H9 (cell line): ENCODE measurements around the gene MSI2. TPM values are rescaled to one million over a fixed set of nuclear protein-coding genes. Genes with fewer than 3 reads are reported as not detected.
A peak's percentile ranks its signal among the peaks of the same experiment; 100 is the strongest.

Experiments used
- DNase-seq: peaks from one replicate; pipeline ENCODE4 v3.0.0-alpha.2; 2017
- H2AFZ ChIP-seq: one replicate; pipeline ENCODE4 v1.6.1; 2013; ENCODE audit warnings: mild to moderate bottlenecking, low read length, control low read depth, moderate library complexity
- H2AK5ac ChIP-seq: 2 replicates; pipeline ENCODE4 v1.6.1; 2013; ENCODE audit warnings: low read length, control low read depth, mixed read lengths; ENCODE audit not compliant: insufficient read length
- H2BK120ac ChIP-seq: one replicate; pipeline ENCODE4 v1.6.1; 2013; ENCODE audit warnings: low read depth, mild to moderate bottlenecking, low read length, control low read depth, inconsistent platforms; ENCODE audit not compliant: poor library complexity, severe bottlenecking
- H2BK12ac ChIP-seq: 2 replicates; pipeline ENCODE4 v1.6.1; 2013; ENCODE audit warnings: low read length, control low read depth, mixed read lengths, low read depth; ENCODE audit not compliant: insufficient read length
- H2BK15ac ChIP-seq: 2 replicates; pipeline ENCODE4 v1.6.1; 2013; ENCODE audit warnings: low read depth, low read length, control low read depth
- H2BK20ac ChIP-seq: one replicate; pipeline ENCODE4 v1.6.1; 2013; ENCODE audit warnings: low read depth, mild to moderate bottlenecking, low read length, control low read depth, inconsistent platforms; ENCODE audit not compliant: poor library complexity, severe bottlenecking
- H2BK5ac ChIP-seq: 2 replicates; pipeline ENCODE4 v1.6.1; 2013; ENCODE audit warnings: low read length, control low read depth, mixed read lengths; ENCODE audit not compliant: insufficient read length
- H3K14ac ChIP-seq: 2 replicates; pipeline ENCODE4 v1.6.1; 2013; ENCODE audit warnings: low read length, control low read depth; ENCODE audit not compliant: insufficient read depth
- H3K18ac ChIP-seq: 2 replicates; pipeline ENCODE4 v1.6.1; 2013; ENCODE audit warnings: low read depth, mild to moderate bottlenecking, mixed read lengths, low read length, control low read depth; ENCODE audit not compliant: insufficient read length
- H3K23ac ChIP-seq: 2 replicates; pipeline ENCODE4 v1.6.1; 2013; ENCODE audit warnings: low read length, control low read depth, mixed read lengths, low read depth; ENCODE audit not compliant: insufficient read length
- H3K23me2 ChIP-seq: 2 replicates; pipeline ENCODE4 v1.6.1; 2013; ENCODE audit warnings: low read depth, mild to moderate bottlenecking, mixed read lengths, low read length, control low read depth; ENCODE audit not compliant: insufficient read length, poor library complexity, severe bottlenecking
- H3K27ac ChIP-seq: 2 replicates; pipeline ENCODE4 v1.5.1; 2013; ENCODE audit warnings: low read length, control low read depth, mixed read lengths, low read depth; ENCODE audit not compliant: insufficient read length
- H3K27me3 ChIP-seq: 2 replicates; pipeline ENCODE4 v1.6.1; 2013; ENCODE audit warnings: low read length, control low read depth, inconsistent platforms; ENCODE audit not compliant: insufficient read depth
- H3K4ac ChIP-seq: 2 replicates; pipeline ENCODE4 v1.6.1; 2013; ENCODE audit warnings: low read depth, mild to moderate bottlenecking, control low read depth, inconsistent platforms, low read length, moderate library complexity
- H3K4me1 ChIP-seq: 2 replicates; pipeline ENCODE4 v1.6.1; 2013; ENCODE audit warnings: low read length, control low read depth, inconsistent platforms; ENCODE audit not compliant: insufficient read depth
- H3K4me2 ChIP-seq: 2 replicates; pipeline ENCODE4 v1.6.1; 2013; ENCODE audit warnings: low read length, control low read depth, mixed read lengths; ENCODE audit not compliant: insufficient read length, insufficient read depth
- H3K56ac ChIP-seq: 2 replicates; pipeline ENCODE4 v1.6.1; 2013; ENCODE audit warnings: low read depth, mild to moderate bottlenecking, mixed read lengths, low read length, control low read depth; ENCODE audit not compliant: insufficient read length
- H3K79me1 ChIP-seq: 2 replicates; pipeline ENCODE4 v1.6.1; 2013; ENCODE audit warnings: low read depth, mild to moderate bottlenecking, moderate library complexity, low read length, control low read depth, inconsistent platforms; ENCODE audit not compliant: insufficient read depth, poor library complexity, severe bottlenecking
- H3K79me2 ChIP-seq: 2 replicates; pipeline ENCODE4 v1.6.1; 2013; ENCODE audit warnings: low read length, control low read depth, inconsistent platforms; ENCODE audit not compliant: insufficient read depth
- H3K9ac ChIP-seq: 2 replicates; pipeline ENCODE4 v1.6.1; 2013; ENCODE audit warnings: low read length, control low read depth, mixed read lengths; ENCODE audit not compliant: insufficient read length; ENCODE audit errors: extremely low read depth
- H3K9me3 ChIP-seq: one replicate; pipeline ENCODE4 v1.6.1; 2013; ENCODE audit warnings: low read depth, low read length, inconsistent platforms; ENCODE audit not compliant: control insufficient read depth
- H3T11ph ChIP-seq: one replicate; pipeline ENCODE4 v1.6.1; 2013; ENCODE audit warnings: mild to moderate bottlenecking, low read length, control low read depth, inconsistent platforms
- H4K20me1 ChIP-seq: one replicate; pipeline ENCODE4 v1.6.1; 2013; ENCODE audit not compliant: control insufficient read depth, insufficient read length, insufficient read depth
- H4K5ac ChIP-seq: 2 replicates; pipeline ENCODE4 v1.6.1; 2013; ENCODE audit warnings: low read depth, mild to moderate bottlenecking, mixed read lengths, low read length, control low read depth; ENCODE audit not compliant: insufficient read length
- H4K8ac ChIP-seq: replicated peaks from 2 replicates; pipeline ENCODE4 v1.6.1; 2013; ENCODE audit warnings: low read length, control low read depth, mixed read lengths, low read depth; ENCODE audit not compliant: insufficient read length
- H4K91ac ChIP-seq: 2 replicates; pipeline ENCODE4 v1.6.1; 2013; ENCODE audit warnings: low read depth, mild to moderate bottlenecking, moderate library complexity, mixed read lengths, low read length, control low read depth; ENCODE audit not compliant: insufficient read length
- H3K27ac Mint-ChIP-seq, 3 experiments: 2 replicates in 2 of 3; 3 replicates in 1 of 3; pipeline ENCODE4 v1.8.0; 2020 to 2021; ENCODE audit warnings: mixed read lengths in 3 of 3, mild to moderate bottlenecking in 1 of 3, moderate library complexity in 1 of 3
- H3K27me3 Mint-ChIP-seq: 2 replicates; pipeline ENCODE4 v1.8.0; 2021; ENCODE audit warnings: low read depth, mild to moderate bottlenecking, moderate library complexity, mixed read lengths
- H3K36me3 Mint-ChIP-seq, 3 experiments: 2 replicates in 2 of 3; 3 replicates in 1 of 3; pipeline ENCODE4 v1.8.0; 2020 to 2021; ENCODE audit warnings: low read depth in 3 of 3, mixed read lengths in 3 of 3; ENCODE audit not compliant: insufficient read depth in 1 of 3
- H3K4me1 Mint-ChIP-seq, 2 experiments: 2 replicates each; pipeline ENCODE4 v1.8.0; 2020; ENCODE audit warnings: mixed read lengths in 2 of 2
- H3K4me3 Mint-ChIP-seq, 2 experiments: 2 replicates in 1 of 2; 3 replicates in 1 of 2; pipeline ENCODE4 v1.8.0; 2020 to 2021; ENCODE audit warnings: mild to moderate bottlenecking in 2 of 2, mixed read lengths in 2 of 2, moderate library complexity in 1 of 2
- H3K9me3 Mint-ChIP-seq, 2 experiments: 2 replicates in 1 of 2; 3 replicates in 1 of 2; pipeline ENCODE4 v1.8.0; 2020; ENCODE audit warnings: mild to moderate bottlenecking in 2 of 2, mixed read lengths in 2 of 2, moderate library complexity in 1 of 2
- WGBS: extraction: QIAGEN DNeasy Blood & Tissue Kit; methylation state at CpG from one replicate; pipeline ENCODE4 v1.1.7; 2013; ENCODE audit warnings: missing lambda C conversion rate, low lambda C conversion rate, mixed read lengths; ENCODE audit not compliant: insufficient read length; ENCODE audit errors: extremely low coverage; 5-methylcytosine and 5-hydroxymethylcytosine counted together
- total RNA-seq: library from RNA; stranded (reverse); gene quantifications from 2 replicates; pipeline ENCODE4 v1.2.1, GENCODE V29; 2021
- TF ChIP-seq, protein P1 (sequence below): fragments of 200-600 bp; sonication (generic); conservative IDR thresholded peaks from 3 replicates; pipeline ENCODE4 v1.8.0; 2021; ENCODE audit warnings: antibody characterized with exemption, mild to moderate bottlenecking

Gene MSI2
- total RNA-seq, 1 experiment from 2014 or later: 98.5 TPM

DNA sequence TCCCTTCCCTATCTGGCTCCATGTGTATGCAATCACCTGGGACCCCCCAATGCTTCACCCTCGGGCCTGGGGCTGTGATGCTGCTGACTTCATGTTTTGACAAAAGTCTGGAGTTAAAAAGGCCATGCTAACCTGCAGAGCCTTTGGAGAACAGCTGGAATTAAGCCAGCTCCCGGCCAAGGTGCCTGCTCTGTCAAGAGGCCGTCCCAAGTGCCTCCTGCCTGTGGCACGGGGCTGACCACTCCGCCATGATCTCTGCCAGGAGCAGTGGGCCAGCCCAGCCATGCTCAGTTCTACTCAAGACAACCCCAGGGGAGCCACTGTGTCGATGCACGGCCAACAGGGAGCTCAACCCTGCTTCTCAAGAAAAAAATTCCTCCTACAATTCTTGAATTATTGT lies 395.1 kb downstream of the MSI2 start:
- no peaks in the 10 kb centered on the region for H3K27me3 ChIP-seq
- H3K9ac ChIP-seq: no peak overlapping the region
- H3K27me3 Mint-ChIP-seq: no peaks in the 10 kb centered on the region
- no peak overlapping the region for H3T11ph ChIP-seq
- no peak overlapping the region for H4K91ac ChIP-seq
- TF ChIP-seq, protein P1, sequence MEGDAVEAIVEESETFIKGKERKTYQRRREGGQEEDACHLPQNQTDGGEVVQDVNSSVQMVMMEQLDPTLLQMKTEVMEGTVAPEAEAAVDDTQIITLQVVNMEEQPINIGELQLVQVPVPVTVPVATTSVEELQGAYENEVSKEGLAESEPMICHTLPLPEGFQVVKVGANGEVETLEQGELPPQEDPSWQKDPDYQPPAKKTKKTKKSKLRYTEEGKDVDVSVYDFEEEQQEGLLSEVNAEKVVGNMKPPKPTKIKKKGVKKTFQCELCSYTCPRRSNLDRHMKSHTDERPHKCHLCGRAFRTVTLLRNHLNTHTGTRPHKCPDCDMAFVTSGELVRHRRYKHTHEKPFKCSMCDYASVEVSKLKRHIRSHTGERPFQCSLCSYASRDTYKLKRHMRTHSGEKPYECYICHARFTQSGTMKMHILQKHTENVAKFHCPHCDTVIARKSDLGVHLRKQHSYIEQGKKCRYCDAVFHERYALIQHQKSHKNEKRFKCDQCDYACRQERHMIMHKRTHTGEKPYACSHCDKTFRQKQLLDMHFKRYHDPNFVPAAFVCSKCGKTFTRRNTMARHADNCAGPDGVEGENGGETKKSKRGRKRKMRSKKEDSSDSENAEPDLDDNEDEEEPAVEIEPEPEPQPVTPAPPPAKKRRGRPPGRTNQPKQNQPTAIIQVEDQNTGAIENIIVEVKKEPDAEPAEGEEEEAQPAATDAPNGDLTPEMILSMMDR: no peak
- H2BK20ac ChIP-seq: no peak overlapping the region
- H2BK15ac ChIP-seq: no peak overlapping the region
- no peak overlapping the region for H3K23ac ChIP-seq
- no peak overlapping the region for H2BK12ac ChIP-seq
- H3K4me1 Mint-ChIP-seq: peaks cover 3 to 21% of the 10 kb centered on the region in 2 experiments
- no peaks in the 10 kb centered on the region for H3K23me2 ChIP-seq
- H3K79me1 ChIP-seq: no peaks in the 10 kb centered on the region
- H3K9me3 Mint-ChIP-seq: no peaks in the 10 kb centered on the region
- H3K4ac ChIP-seq: no peak overlapping the region
- H3K56ac ChIP-seq: no peak overlapping the region
- no peak overlapping the region for H2BK120ac ChIP-seq
- H3K27ac Mint-ChIP-seq: peak overlapping the region in 1 of 3 experiments; percentile 36; a peak in 1 of 7 replicates
- no peak overlapping the region for H3K27ac ChIP-seq
- peaks cover 19% of the 10 kb centered on the region for H3K4me1 ChIP-seq
- no peak overlapping the region for H2BK5ac ChIP-seq
- no peak overlapping the region for H3K14ac ChIP-seq
- H4K20me1 ChIP-seq: no peaks in the 10 kb centered on the region
- H3K4me2 ChIP-seq: no peak overlapping the region
- H3K9me3 ChIP-seq: no peaks in the 10 kb centered on the region
- DNase-seq: no peak
- H4K8ac ChIP-seq: no peak overlapping the region
- peaks cover 2 to 11% (median 4%) of the 10 kb centered on the region in 3 experiments; a peak in 4 of 7 replicates for H3K36me3 Mint-ChIP-seq
- H2AFZ ChIP-seq: no peak overlapping the region
- H3K4me3 Mint-ChIP-seq: no peak overlapping the region
- H4K5ac ChIP-seq: no peak overlapping the region
- H3K79me2 ChIP-seq: no peaks in the 10 kb centered on the region
- WGBS: no CpG with 5 or more reads among the region's 7 CpGs
- H3K18ac ChIP-seq: no peak overlapping the region
- H2AK5ac ChIP-seq: no peak overlapping the region
